IPS-20b (cell line): ENCODE results near the gene TMEM131.
"Not testable (repeated sequence)": the region's sequence is repeated elsewhere in the genome, so short reads cannot be mapped to it uniquely, and the experiment has no call there.

Source experiments
- H3K27ac ChIP-seq: one replicate; pipeline ENCODE4 v1.5.1; 2013; ENCODE audit warnings: low read length
- H3K27me3 ChIP-seq: 2 replicates; pipeline ENCODE4 v1.6.1; 2013; ENCODE audit warnings: mild to moderate bottlenecking, low read length, inconsistent platforms; ENCODE audit not compliant: insufficient read depth
- H3K36me3 ChIP-seq: 2 replicates; pipeline ENCODE4 v1.6.1; 2013; ENCODE audit warnings: low read depth, mild to moderate bottlenecking, inconsistent platforms, low read length, moderate library complexity; ENCODE audit not compliant: insufficient read depth
- H3K4me1 ChIP-seq: 2 replicates; pipeline ENCODE4 v1.6.1; 2013; ENCODE audit warnings: mild to moderate bottlenecking, control low read depth, inconsistent platforms, low read length, moderate library complexity; ENCODE audit not compliant: insufficient read depth
- H3K4me3 ChIP-seq: 2 replicates; pipeline ENCODE4 v1.5.1; 2013; ENCODE audit warnings: mild to moderate bottlenecking, low read length, inconsistent platforms
- H3K9ac ChIP-seq: 2 replicates; pipeline ENCODE4 v1.6.1; 2013; ENCODE audit warnings: low read depth, mild to moderate bottlenecking, inconsistent platforms, low read length, moderate library complexity
- H3K9me3 ChIP-seq: 2 replicates; pipeline ENCODE4 v1.6.1; 2013; ENCODE audit warnings: mild to moderate bottlenecking, low read depth, low read length, inconsistent platforms; ENCODE audit not compliant: insufficient read depth

TMEM131 gene

GRCh38 chr2:97965116-97965515 lies 30.6 kb downstream of the TMEM131 start:
- Histone ChIP-seq H3K4me3 (no peak overlapping the region), H3K27me3 (no peaks in the 10 kb centered on the region), H3K36me3 (no peaks in the 10 kb centered on the region), H3K9me3 (no peaks in the 10 kb centered on the region), H3K4me1 (peaks cover 4% of the 10 kb centered on the region; the same call in 1 of the 2 replicates), H3K27ac (no peak overlapping the region), H3K9ac (no peak overlapping the region)

DNA sequence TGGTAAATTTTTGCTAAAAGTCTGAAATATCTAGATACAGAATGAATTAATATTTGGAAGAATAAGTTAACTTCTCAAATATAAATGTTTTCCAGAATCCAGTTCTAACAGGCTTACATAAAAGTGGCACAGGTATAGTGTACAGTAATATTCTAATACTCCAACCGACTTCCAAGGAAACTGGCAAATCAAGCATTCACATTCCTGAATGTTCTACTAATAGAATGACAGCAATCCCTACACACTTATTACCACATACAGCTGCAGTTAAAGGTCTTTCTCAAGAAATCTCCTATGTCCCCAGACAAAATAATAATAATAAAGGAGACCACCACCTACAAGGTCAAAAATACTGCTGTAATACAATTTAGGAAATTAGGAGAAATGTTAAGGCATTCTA lies 31.9 kb downstream of the TMEM131 start:
- Histone ChIP-seq H3K4me1 (peaks cover 4% of the 10 kb centered on the region; the same call in 1 of the 2 replicates), H3K4me3 (no peak overlapping the region), H3K27ac (no peak overlapping the region), H3K36me3 (no peaks in the 10 kb centered on the region), H3K9ac (no peak overlapping the region), H3K27me3 (no peaks in the 10 kb centered on the region), H3K9me3 (no peaks in the 10 kb centered on the region)

DNA sequence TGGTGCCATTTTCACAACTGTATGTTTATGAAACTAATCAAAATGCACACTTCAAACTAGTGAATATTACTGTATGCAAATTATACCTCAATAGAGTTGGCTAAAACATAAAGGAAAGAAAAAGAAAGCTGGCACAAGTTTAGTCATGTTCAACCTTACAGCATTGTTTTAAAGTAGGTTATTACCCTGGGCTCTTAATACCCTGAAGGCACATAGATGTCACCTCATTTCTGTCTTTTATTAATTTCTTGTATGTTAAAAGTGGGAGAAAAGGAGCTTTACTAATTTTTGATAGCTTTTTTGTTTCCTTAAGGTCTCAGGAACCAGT lies 32.7 kb downstream of the TMEM131 start:
- no peaks in the 10 kb centered on the region for H3K27me3 ChIP-seq
- no peaks in the 10 kb centered on the region for H3K36me3 ChIP-seq
- H3K27ac ChIP-seq, result no peak overlapping the region
- peaks cover 4% of the 10 kb centered on the region; the same call in 1 of the 2 replicates for H3K4me1 ChIP-seq
- H3K9ac ChIP-seq, result no peak overlapping the region
- no peaks in the 10 kb centered on the region for H3K9me3 ChIP-seq
- no peak overlapping the region for H3K4me3 ChIP-seq

DNA sequence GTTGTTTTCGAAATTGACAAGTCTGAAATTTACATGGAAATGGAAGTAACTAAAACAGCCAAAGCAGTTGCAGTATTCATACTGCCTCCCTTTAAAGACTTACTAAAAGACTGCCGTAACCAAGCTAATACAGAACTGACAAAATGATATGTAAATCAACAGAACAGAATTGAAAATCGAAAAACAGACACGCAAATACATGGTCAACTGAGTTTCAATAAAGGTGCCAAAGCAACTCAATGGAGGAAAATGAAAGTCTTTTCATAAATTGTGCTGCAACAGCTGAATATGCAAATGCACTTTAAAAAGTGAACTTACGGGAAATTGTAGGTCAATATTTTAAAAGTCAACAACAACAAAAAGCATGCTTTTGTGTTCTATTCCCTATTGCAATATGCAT lies 34.2 kb downstream of the TMEM131 start:
- Histone ChIP-seq H3K4me1 (peaks cover 4% of the 10 kb centered on the region; the same call in 1 of the 2 replicates), H3K27me3 (no peaks in the 10 kb centered on the region), H3K9me3 (no peaks in the 10 kb centered on the region), H3K4me3 (no peak overlapping the region), H3K36me3 (no peaks in the 10 kb centered on the region), H3K9ac (no peak overlapping the region), H3K27ac (no peak overlapping the region)

- Histone ChIP-seq H3K4me1 (peaks cover 4% of the 10 kb centered on the region; the same call in 1 of the 2 replicates), H3K4me3 (no peak overlapping the region), H3K27me3 (no peaks in the 10 kb centered on the region), H3K9ac (no peak overlapping the region), H3K36me3 (no peaks in the 10 kb centered on the region), H3K27ac (no peak overlapping the region), H3K9me3 (no peaks in the 10 kb centered on the region)
Measured at GRCh38 chr2:97958184-97958583, 37.6 kb downstream of the TMEM131 start.

GRCh38 chr2:97957432-97958183 lies 38.1 kb downstream of the TMEM131 start:
- Histone ChIP-seq H3K4me3 (no peak overlapping the region), H3K27ac (no peak overlapping the region), H3K9ac (no peak overlapping the region)

DNA sequence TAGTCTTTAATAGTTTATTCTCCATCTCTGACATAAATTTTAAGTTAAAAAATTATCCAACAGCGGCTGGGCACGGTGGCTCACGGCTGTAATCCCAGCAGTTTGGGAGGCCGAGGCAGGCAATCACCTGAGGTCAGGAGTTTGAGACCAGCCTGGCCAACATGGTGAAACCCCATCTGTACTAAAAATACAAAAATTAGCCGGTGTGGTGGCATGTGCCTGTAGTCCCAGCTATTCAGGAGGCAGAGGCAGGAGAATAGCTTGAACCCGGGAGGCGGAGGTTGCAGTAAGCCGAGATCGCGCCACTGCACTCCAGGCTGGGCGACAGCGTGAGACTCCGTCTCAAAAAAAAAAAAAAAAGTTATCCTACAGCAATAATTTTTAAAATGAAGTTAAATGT lies 39.0 kb downstream of the TMEM131 start:
- not testable (repeated sequence) for H3K9me3 ChIP-seq, H3K4me3 ChIP-seq, H3K9ac ChIP-seq, H3K27ac ChIP-seq, H3K27me3 ChIP-seq, H3K4me1 ChIP-seq, H3K36me3 ChIP-seq

More at GRCh38 chr2:97957432-97958183, 38.1 kb downstream of the TMEM131 start:
- H3K9me3 ChIP-seq, result no peaks in the 10 kb centered on the region
- peaks cover 4% of the 10 kb centered on the region; the same call in 1 of the 2 replicates for H3K4me1 ChIP-seq
- H3K27me3 ChIP-seq, result no peaks in the 10 kb centered on the region
- no peaks in the 10 kb centered on the region for H3K36me3 ChIP-seq

GRCh38 chr2:97953853-97954252 lies 41.9 kb downstream of the TMEM131 start:
- Histone ChIP-seq H3K27ac (no peak overlapping the region), H3K36me3 (no peaks in the 10 kb centered on the region), H3K4me3 (no peak overlapping the region), H3K4me1 (no peaks in the 10 kb centered on the region), H3K9ac (no peak overlapping the region), H3K27me3 (no peaks in the 10 kb centered on the region), H3K9me3 (no peaks in the 10 kb centered on the region)

GRCh38 chr2:97952357-97952756 lies 43.4 kb downstream of the TMEM131 start:
- Histone ChIP-seq H3K9me3 (no peaks in the 10 kb centered on the region), H3K27me3 (no peaks in the 10 kb centered on the region), H3K4me3 (no peak overlapping the region), H3K4me1 (no peaks in the 10 kb centered on the region), H3K9ac (no peak overlapping the region), H3K36me3 (no peaks in the 10 kb centered on the region), H3K27ac (no peak overlapping the region)

DNA sequence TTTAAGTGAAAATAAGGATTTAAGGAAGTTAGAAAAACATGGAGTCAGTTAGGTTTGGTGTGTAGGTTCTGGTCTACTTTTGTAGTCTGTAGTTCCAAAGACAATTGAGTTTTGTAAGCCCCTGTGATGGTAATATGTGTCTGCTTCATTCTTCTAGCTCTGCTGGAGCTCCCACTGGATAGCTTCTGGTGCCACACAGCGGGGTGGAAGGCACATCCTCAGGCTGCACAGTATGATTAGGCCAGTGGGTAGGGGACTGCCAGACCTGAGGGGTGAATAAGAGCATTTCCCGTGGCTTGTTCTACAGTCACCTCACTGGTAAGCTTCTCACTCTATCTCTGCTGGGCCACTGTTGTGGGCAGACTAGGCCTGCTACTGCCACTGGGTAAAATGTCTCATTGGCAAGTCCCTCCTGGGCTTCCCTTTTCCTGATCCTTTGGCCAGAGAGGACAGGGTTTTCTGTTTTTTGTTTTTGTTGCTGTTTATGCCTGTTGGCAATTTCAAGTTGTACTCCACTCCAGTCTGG lies 44.5 kb downstream of the TMEM131 start:
- Histone ChIP-seq H3K9me3 (no peaks in the 10 kb centered on the region), H3K4me1 (no peaks in the 10 kb centered on the region), H3K4me3 (no peak overlapping the region), H3K9ac (no peak overlapping the region), H3K36me3 (no peaks in the 10 kb centered on the region), H3K27me3 (no peaks in the 10 kb centered on the region), H3K27ac (no peak overlapping the region)

GRCh38 chr2:97950329-97951154 lies 45.2 kb downstream of the TMEM131 start:
- H3K27ac ChIP-seq, result no peak overlapping the region
- no peaks in the 10 kb centered on the region for H3K9me3 ChIP-seq
- H3K9ac ChIP-seq, result no peak overlapping the region
- no peak overlapping the region for H3K4me3 ChIP-seq
- H3K4me1 ChIP-seq, result no peaks in the 10 kb centered on the region
- H3K36me3 ChIP-seq, result no peaks in the 10 kb centered on the region
- no peaks in the 10 kb centered on the region for H3K27me3 ChIP-seq

DNA sequence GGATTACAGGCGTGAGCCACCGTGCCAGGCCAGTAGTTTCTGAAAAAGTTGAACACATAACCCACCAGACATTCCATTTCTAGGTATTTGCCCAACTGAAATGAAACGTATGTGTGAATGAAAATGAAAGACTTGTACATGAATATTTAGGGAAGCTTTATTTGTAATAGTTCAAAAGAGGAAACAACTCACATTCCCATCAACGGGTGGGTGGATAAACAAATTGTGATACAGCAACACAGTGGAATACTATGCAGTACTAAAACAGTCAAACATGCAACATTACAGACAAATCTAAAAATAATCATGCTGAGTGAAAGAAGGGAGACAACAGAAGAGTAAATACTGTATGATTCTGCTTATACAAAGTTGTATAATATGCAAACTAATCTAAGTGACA lies 46.8 kb downstream of the TMEM131 start:
- Histone ChIP-seq H3K9me3 (no peaks in the 10 kb centered on the region), H3K4me1 (no peaks in the 10 kb centered on the region), H3K27me3 (no peaks in the 10 kb centered on the region), H3K27ac (no peak overlapping the region), H3K9ac (no peak overlapping the region), H3K36me3 (no peaks in the 10 kb centered on the region), H3K4me3 (no peak overlapping the region)
